ENCODE results near the gene NDUFB8. TPM values are rescaled to one million over a fixed set of nuclear protein-coding genes. Genes with fewer than 3 reads are reported as not detected.

NDUFB8 gene
- total RNA-seq, 1 donor from 2014 or later = 430 TPM

GRCh38 chr10:100507357-100507732 is 22.3 kb downstream of the NDUFB8 start:
- intact Hi-C loops (cut with micrococcal nuclease) = no loop called here
- Histone ChIP-seq H3K9me3 (replicated peaks) (no peaks in the 10 kb centered on the region), H3K36me3 (peaks cover 85% of the 10 kb centered on the region), H3K27me3 (ENCODE audit: low read depth) (no peaks in the 10 kb centered on the region), H3K4me3 (no peak overlapping the region), H3K4me1 (no peaks in the 10 kb centered on the region), H3K27ac (replicated peaks) (no peak overlapping the region)
- TF ChIP-seq, protein P1, sequence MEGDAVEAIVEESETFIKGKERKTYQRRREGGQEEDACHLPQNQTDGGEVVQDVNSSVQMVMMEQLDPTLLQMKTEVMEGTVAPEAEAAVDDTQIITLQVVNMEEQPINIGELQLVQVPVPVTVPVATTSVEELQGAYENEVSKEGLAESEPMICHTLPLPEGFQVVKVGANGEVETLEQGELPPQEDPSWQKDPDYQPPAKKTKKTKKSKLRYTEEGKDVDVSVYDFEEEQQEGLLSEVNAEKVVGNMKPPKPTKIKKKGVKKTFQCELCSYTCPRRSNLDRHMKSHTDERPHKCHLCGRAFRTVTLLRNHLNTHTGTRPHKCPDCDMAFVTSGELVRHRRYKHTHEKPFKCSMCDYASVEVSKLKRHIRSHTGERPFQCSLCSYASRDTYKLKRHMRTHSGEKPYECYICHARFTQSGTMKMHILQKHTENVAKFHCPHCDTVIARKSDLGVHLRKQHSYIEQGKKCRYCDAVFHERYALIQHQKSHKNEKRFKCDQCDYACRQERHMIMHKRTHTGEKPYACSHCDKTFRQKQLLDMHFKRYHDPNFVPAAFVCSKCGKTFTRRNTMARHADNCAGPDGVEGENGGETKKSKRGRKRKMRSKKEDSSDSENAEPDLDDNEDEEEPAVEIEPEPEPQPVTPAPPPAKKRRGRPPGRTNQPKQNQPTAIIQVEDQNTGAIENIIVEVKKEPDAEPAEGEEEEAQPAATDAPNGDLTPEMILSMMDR (IDR thresholded peaks at IDR 0.05; ENCODE audit: borderline replicate concordance) = no peak
- no peak for DNase-seq

GRCh38 chr10:100506596-100507356 is 22.9 kb downstream of the NDUFB8 start:
- Histone ChIP-seq H3K27ac (replicated peaks) (no peak overlapping the region), H3K4me1 (no peaks in the 10 kb centered on the region), H3K4me3 (no peak overlapping the region), H3K27me3 (ENCODE audit: low read depth) (no peaks in the 10 kb centered on the region), H3K36me3 (peaks cover 87% of the 10 kb centered on the region), H3K9me3 (replicated peaks) (no peaks in the 10 kb centered on the region)
- no peak for DNase-seq
- TF ChIP-seq, protein P1 (IDR thresholded peaks at IDR 0.05; ENCODE audit: borderline replicate concordance) = no peak
- intact Hi-C loops (cut with micrococcal nuclease) = no loop called here

DNA sequence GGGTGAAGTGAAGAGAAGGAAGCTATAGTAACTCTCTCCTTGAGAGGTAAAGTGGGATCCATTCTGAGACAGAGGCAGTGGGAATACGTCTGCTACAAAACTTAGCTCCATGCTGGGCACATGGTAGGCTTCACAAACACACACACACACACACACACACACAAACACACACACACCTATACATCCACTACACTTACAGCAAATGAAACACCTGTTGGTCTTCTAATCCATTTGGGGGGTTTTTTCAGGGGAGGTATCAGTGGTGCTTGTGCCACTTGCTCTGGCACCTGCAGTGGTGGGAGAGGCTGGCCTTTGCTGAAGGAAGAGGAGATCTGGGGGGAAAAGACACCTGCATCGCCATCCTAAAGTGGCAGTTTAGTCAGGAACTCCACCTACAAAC is 24.5 kb downstream of the NDUFB8 start:
- Histone ChIP-seq H3K36me3 (peaks cover 90% of the 10 kb centered on the region), H3K27me3 (ENCODE audit: low read depth) (no peaks in the 10 kb centered on the region)
- intact Hi-C loops (cut with micrococcal nuclease) = no loop called here

GRCh38 chr10:100504096-100504495 is 25.6 kb downstream of the NDUFB8 start:
- H3K27me3 ChIP-seq (ENCODE audit: low read depth) = no peaks in the 10 kb centered on the region
- peaks cover 94% of the 10 kb centered on the region for H3K36me3 ChIP-seq
- no peak overlapping the region for H3K27ac ChIP-seq (replicated peaks)
- intact Hi-C loops (cut with micrococcal nuclease) = no loop called here
- H3K9me3 ChIP-seq (replicated peaks) = no peaks in the 10 kb centered on the region
- no peaks in the 10 kb centered on the region for H3K4me1 ChIP-seq
- no peak for DNase-seq
- H3K4me3 ChIP-seq = no peak overlapping the region
- TF ChIP-seq, protein P1 (IDR thresholded peaks at IDR 0.05; ENCODE audit: borderline replicate concordance) = no peak

More for the DNA sequence above, 24.5 kb downstream of the NDUFB8 start:
- no peak overlapping the region for H3K27ac ChIP-seq (replicated peaks)
- no peak overlapping the region for H3K4me3 ChIP-seq
- DNase-seq = no peak
- no peaks in the 10 kb centered on the region for H3K4me1 ChIP-seq
- no peaks in the 10 kb centered on the region for H3K9me3 ChIP-seq (replicated peaks)
- TF ChIP-seq, protein P1 (IDR thresholded peaks at IDR 0.05; ENCODE audit: borderline replicate concordance) = no peak

- no peak overlapping the region for H3K27ac ChIP-seq (replicated peaks)
- peaks cover 94% of the 10 kb centered on the region for H3K36me3 ChIP-seq
- TF ChIP-seq, protein P1 (IDR thresholded peaks at IDR 0.05; ENCODE audit: borderline replicate concordance) = no peak
- no peak for DNase-seq
- intact Hi-C loops (cut with micrococcal nuclease) = no loop called here
- no peaks in the 10 kb centered on the region for H3K4me1 ChIP-seq
- H3K9me3 ChIP-seq (replicated peaks) = no peaks in the 10 kb centered on the region
- H3K27me3 ChIP-seq (ENCODE audit: low read depth) = no peaks in the 10 kb centered on the region
- H3K4me3 ChIP-seq = no peak overlapping the region
Observed at GRCh38 chr10:100502926-100503494, 26.7 kb downstream of the NDUFB8 start.

Measured in left ventricle myocardium inferior (tissue), 1 donor.